Non-pigmented ciliary epithelial cell (primary cell): ENCODE data around the gene ORM2.
"Not testable (repeated sequence)": the region's sequence is repeated elsewhere in the genome, so short reads cannot be mapped to it uniquely, and the experiment has no call there.

Experiments used
- DNase-seq: peaks from one replicate; pipeline ENCODE4 v3.0.0-alpha.2; 2010; ENCODE audit warnings: low read depth

ORM2 gene

DNA sequence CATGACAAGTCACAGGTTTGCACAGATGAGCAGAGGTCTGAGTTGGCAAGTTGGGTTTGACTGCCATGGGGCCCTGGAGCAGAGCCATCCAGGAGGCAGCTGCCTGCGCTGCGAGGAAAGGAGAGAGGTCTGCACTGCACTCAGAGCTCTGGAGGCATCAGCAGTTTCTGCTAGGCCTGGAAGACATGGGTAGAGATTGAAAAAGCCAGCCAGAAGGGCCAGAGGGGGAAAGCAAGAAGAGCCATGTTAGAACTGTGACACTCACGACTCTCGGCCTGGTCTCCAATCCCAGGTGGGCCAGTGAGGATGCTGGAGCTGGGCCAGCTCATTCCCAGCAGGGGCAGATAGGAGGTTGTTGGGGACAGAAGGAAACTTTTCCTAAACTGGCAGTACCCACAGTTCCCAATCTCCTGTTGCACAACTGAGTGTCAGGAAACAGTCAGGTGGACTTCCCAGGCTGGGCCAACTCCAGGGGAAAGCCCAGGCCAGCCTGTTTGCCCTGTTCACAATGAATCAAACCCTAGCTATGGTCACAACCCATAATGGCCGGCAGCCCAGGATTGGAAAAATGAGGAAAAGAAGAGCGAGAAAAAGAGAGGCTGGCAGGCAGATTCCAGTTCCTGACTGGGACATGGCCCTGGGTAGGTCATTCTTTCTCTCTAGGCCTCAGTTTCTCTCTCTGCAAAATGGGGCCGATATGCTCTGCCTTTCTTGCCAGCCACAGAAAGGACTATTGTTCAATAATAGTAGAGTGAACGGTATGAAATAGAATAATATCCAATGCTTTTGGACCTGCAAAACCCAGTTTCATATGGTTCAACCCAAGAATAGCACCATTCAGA, 14.6 kb upstream of the ORM2 start:
- DNase-seq = no peak

DNA sequence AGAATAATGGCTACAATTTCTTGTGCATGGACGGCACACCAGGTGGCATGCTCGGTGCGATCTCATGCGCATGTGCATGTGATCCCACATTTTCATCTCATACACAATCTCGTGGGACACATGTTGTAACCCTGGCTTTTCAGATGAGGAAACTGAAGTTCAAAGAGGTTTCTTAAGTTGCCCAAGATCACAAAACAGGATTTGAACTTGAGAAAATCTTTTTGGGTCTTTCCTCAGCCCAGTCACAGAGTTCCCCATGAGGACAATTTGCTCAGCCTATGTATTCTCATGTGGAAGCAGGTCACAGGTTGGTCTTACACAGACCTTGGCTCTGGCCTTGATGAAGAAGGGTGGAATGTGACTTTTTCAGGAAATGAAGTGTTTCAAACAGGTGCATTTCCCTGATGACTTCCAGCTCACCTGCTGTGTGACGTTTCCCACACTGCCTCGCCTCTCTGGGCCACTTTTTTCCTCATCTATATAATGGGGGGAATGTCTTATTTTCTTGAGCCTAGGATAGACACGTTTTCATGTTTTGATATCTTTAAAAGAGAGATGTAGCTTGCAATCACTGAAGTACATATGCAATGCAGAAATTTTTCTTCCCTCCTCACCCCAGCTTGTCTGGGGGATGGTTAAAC, 13.8 kb upstream of the ORM2 start:
- DNase-seq = no peak

DNA sequence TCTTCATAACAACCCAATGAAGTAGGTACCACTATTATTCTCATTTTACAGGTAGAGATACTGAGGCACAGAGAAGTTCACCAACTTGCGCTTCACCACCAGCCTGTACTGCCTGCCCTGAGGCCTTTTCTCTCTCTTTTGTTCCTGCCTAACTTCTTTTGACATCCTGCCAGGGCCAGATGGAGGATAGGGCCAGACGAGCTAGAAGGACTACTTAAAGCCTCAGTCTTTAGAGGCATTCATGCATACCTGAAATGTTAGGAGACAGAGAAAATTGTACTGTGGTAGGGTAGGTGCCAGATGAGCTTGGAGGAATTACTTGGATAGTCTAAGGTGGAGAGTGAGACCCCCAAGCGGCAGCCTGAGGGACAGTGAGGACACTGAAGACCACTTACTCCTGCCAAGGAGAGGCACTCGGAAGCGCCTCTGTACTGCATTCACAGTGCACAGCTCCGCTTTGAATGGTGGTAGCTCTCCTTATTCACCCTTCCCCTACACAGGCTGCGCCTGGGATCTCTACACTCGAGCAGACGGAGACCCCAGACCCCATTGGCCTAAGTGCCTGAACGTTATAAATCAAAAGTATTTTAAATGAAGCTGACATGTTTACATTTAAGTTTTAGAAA, 13.0 kb upstream of the ORM2 start:
- DNase-seq = no peak

DNA sequence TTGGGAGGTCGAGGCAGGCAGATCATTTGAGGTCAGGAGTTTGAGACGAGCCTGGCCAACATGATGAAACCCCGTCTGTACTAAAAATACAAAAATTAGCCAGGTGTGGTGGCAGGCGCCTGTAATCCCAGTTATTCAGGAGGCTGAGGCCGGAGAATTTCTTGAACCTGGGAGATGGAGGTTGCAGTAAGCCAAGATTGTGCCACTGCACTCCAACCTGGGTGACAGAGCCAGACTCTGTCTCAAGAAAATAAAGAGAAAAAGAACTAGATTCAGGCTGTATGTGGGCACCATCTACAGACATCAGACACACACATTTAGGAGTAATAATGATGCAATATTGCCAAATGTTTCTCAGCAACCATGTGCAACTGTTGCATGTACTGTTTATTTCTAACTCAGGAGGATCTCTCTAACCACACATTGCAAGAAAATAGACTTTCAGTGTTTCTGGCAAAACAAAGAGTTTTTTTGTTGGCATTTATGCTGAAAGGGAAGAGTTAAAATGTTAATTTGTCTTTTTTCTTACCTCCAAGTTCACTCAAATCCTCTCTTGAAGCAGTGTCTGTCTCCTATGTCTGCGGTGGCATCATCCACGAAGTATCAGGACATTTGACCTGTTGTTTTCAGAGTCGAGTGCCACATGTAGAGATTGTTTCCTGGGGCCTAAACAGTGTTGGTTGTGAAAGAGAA, 11.9 kb upstream of the ORM2 start:
- no peak for DNase-seq

DNA sequence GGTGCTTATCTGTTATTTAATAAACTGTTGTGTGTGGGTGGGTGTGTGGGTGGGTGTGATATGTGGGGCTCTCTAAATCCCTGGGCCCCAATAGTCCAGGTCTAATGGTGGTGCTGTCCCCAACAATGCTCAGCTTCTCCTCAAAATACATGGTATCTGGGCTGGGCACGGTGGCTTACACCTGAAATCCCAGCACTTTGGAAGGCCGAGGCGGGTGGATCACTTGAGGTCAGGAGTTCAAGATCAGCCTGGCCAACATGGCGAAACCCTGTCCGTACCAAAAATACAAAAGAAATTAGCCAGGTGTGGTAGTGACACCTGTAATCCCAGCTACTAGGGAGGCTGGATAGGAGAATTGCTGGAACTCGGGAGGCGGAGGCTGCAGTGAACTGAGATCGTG, 11.3 kb upstream of the ORM2 start:
- no peak for DNase-seq

DNA sequence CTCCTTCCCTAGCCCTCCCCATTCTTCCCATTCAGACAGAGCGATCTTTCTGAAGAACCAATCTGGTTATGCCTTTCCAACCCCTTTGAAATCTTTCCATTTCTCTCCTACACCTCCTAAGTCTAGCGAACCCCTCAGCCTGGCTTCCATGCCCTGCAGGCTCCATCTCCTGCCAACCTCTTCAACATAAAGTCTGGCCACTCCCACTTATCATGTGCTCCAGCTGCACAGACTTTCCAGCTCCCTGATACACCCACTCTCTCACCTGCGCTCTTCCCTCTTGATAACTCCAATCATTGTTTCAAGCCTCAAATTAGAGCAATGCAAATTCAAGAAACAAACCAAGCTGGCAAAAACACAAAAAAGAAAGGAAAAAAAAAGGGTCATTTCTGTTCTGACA, 10.5 kb upstream of the ORM2 start:
- no peak for DNase-seq

DNA sequence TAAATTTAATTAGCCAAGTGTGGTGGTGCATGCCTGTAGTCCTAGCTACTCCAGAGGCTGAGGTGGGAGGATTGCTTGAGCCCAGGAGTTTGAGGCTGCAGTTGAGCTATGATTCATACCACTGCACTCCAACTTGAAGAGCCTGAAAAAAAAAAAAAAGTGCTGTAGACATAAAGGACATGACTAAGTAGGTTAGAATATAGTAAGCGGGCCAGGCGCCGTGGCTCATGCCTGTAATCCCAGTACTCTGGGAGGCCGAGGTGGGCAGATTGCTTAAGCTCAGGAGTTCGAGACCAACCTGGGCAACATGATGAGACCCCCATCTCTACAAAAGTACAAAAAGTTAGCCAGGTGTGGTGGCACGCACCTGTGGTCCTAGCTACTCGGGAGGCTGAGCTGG, 9.0 kb upstream of the ORM2 start:
- peak; percentile 42 for DNase-seq

DNA sequence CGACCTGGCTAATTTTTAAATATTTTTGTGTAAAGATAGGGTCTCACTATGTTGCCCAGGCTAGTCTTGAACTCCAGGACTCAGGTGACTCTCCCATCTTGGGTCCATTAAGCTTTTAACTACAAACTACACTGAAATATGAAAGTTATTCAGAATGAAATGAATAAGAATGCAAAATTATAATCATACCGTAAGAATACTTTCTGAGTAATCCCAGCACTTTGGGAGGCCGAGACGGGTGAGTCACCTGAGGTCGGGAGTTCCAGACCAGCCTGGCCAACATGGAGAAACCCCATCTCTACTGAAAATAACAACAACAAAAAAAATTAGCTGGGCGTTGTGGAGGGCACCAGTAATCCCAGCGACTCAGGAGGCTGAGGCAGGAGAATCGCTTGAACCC, 7.9 kb upstream of the ORM2 start:
- DNase-seq = no peak

DNA sequence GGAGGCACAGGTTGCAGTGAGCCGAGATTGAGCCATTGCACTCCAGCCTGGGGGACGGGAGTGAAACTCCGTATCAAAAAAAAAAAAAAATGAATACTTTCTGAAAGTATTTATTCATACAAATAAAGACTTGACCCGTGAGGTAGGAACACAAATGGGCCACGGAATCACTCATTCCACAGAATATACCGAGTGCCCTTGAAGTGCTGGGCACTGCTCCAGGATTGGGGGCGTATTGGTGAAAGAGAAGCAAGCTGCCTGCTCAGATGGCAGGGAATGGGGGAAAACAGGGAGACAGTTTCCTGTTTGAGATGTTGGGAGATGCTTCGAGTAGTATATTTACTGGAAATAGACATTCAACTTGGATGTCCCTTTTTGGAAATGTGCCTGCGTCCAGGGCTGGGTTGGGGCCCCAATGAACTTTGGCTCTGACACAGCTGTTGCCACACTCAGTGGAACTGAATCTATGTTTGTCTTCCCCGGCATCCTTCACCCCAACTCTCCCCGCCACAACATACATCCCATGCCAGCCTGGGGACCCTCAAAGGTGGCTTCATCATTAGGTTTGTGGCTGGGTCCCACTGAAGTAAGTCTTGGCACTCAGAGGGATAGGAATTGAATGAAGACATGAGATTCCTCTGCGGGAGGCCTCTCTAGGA, 7.4 kb upstream of the ORM2 start:
- DNase-seq = not testable (repeated sequence)

DNA sequence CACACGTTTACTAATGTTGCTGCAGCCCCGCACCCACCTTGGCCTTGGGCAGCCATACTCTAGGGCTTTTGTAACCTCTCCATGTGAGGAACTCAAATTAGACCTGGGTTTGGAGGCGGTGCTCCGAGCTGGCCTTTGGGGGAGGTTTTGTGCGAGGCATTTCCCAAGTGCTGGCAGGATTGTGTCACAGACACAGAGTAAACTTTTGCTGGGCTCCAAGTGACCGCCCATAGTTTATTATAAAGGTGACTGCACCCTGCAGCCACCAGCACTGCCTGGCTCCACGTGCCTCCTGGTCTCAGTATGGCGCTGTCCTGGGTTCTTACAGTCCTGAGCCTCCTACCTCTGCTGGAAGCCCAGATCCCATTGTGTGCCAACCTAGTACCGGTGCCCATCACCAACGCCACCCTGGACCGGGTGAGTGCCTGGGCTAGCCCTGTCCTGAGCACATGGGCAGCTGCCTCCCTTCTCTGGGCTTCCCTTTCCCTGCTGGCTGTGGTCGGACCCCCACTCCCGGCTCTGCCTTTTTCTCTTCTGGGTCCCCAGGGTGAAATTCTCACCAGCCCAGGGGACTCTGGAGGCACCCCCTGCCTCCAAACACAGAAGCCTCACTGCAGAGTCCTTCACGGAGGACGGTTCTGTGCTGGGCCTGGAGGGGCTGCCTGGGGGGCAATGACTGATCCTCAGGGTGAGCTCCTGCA, 6.7 kb upstream of the ORM2 start, which contains the start of gene ORM1:
Gene ORM1 (plus strand): TSS at position 268 of the 701 bp plus-strand sequence. CDS start 36 bp downstream, at position 304.
- not testable (repeated sequence) for DNase-seq

DNA sequence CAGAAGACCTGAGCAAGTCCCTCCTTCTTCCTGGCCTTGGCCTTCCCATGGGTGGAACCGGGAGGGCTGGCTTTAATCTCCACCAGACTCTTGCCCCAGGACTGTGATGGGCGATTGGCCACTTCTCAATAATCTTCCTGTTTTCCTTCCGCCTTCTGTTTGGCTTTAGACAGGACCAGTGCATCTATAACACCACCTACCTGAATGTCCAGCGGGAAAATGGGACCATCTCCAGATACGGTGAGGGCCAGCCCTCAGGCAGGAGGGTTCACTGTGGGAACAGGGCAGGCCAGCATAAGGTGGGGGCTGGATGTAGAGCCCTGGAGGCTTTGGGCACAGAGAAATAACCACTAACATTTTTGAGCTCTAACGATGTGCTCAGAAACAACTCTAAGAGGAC, 5.8 kb upstream of the ORM2 start:
- not testable (repeated sequence) for DNase-seq

DNA sequence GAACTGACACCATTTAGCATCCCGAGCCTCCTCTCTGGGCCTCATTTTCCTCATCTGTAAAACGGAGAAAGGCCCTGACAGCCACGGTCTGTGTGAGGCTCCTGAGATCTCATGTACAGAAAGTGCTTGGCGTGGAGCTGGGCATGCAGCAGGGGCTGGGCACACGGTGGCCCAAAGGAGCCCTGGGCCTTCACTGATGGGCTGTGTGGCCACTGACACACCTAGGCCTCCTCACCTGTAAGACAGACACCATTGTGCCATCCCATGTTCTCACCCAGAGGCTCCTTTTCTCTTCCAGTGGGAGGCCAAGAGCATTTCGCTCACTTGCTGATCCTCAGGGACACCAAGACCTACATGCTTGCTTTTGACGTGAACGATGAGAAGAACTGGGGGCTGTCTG, 5.2 kb upstream of the ORM2 start:
- DNase-seq = no peak

DNA sequence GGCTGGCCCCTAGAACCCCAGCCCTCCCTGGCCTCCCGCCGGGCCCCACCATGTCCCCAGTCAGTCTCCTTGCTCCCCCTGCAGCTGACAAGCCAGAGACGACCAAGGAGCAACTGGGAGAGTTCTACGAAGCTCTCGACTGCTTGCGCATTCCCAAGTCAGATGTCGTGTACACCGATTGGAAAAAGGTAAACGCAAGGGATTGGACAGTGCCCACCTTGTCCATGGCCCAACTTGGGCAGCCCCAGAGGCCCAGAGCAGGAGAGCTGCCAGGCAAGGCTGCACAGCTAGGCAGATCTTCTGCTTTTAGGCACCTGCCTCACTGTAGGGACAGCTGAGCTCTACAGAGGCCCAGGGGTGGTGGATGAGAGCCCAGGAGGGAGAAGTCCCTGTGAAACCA, 4.7 kb upstream of the ORM2 start:
- not testable (repeated sequence) for DNase-seq

DNA sequence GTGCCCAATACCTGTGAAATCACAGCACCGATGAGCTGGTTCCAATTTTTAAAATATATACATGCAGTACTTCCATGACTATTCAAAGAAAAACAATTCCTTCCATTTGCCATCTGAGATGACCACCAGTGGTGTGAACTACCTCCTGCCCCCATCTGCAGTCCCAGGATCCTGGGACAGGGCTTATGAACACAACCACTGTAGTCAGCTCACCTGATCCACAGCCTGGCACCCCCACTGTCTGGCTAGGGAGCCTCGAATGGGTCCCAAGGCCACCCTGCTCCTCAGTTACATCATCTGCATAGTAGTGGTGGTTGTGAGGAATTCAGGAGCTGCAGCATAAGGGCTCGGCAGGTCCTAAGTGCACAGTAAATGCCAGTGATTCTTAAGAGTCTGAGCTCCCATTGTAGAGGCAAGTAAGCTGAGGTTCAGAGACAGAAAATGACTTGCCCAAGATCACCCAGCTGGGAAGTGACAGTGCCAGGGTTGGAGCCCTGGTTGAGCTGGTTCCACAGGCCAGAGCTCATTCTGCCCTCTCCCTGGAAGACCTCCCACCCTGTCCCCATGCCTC, 3.9 kb upstream of the ORM2 start:
- DNase-seq = not testable (repeated sequence)

DNA sequence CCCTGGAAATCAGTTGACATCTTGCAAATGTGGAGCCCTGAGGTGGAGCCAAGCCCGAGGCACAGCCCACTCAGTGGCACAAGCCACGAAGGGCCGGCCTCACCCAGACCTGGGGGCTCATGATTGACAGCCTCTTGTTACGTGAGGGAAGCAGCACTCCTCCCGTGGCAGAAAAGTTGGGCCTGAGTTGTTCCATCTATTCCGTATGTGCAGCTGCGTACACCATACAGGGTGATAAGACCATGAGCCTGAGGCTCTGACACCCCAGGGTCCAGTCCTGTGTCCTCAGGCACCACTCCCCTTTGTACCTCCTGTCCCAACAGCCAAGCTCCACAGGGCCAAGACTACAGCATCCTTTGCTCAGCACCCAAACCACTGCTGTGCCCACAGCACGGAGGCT, 1.9 kb upstream of the ORM2 start:
- no peak for DNase-seq

DNA sequence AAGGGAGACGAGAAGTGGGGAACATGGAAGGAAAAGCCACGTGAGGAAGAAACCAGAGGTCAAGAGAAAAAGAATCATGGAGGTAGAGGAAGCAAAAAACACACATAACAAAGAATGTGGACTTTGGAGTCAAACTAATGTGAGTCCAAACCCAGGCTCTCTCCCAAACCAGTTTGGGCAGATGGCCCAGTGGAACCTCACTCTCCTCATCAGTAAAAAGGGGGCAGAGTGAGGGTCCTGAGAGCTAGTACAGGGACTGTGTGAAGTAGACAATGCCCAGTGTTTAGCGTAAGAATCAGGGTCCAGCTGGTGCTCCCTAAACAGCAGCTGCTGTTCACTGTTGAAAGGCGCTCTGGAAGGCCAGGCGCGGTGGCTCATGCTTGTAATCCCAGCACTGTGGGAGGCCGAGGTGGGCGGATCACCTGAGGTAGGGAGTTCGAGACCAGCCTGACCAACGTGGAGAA, 1.3 kb upstream of the ORM2 start:
- DNase-seq = not testable (repeated sequence)

DNA sequence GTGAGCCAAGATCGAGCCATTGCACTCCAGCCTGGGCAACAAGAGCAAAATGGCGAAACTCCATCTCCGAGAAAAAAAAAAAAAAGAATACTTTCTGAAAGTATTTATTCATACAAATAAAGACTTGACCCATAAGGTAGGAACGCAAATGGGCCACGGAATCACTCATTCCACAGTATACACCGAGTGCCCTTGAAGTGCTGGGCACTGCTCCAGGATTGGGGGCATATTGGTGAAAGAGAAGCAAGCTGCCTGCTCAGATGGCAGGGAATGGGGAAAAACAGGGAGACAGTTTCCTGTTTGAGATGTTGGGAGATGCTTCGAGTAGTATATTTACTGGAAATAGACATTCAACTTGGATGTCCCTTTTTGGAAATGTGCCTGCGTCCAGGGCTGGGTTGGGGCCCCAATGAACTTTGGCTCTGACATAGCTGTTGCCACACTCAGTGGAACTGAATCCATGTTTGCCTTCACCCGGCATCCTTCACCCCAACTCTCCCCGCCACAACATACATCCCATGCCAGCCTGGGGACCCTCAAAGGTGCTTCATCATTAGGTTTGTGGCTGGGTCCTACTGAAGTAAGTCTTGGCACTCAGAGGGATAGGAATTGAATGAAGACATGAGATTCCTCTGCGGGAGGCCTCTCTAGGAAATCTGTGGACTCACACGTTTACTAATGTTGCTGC, 588 bp upstream of the ORM2 start:
- not testable (repeated sequence) for DNase-seq

DNA sequence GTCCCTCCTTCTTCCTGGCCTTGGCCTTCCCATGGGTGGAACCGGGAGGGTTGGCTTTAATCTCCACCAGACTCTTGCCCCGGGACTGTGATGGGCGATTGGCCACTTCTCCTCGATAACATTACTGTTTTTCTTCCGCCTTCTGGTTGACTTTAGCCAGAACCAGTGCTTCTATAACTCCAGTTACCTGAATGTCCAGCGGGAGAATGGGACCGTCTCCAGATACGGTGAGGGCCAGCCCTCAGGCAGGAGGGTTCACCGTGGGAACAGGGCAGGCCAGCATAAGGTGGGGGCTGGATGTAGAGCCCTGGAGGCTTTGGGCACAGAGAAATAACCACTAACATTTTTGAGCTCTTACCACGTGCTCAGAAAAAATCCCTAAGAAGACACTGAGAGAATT, 967 bp downstream of the ORM2 start:
- DNase-seq = no peak

DNA sequence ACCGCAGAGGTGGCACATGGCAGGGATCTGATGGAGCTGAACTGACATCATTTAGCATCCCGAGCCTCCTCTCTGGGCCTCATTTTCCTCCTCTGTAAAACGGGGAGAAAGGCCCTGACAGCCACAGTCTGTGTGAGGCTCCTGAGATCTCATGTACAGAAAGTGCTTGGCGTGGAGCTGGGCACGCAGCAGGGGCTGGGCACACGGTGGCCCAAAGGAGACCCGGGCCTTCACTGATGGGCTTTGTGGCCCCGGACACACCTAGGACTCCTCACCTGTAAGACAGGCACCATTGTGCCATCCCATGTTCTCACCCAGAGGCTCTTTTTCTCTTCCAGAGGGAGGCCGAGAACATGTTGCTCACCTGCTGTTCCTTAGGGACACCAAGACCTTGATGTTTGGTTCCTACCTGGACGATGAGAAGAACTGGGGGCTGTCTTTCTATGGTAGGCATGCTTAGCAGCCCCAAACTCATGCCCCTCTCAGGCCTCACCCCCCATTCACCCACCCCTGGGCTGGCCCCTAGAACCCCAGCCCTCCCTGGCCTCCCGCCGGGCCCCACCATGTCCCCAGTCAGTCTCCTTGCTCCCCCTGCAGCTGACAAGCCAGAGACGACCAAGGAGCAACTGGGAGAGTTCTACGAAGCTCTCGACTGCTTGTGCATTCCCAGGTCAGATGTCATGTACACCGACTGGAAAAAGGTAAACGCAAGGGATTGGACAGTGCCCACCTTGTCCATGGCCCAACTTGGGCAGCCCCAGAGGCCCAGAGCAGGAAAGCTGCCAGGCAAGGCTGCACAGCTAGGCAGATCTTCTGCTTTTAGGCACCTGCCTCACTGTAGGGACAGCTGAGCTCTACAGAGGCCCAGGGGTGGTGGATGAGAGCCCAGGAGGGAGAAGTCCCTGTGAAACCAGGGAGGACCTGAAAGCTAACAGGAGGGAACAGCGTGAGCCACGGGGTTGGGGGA, 1.8 kb downstream of the ORM2 start:
- DNase-seq = not testable (repeated sequence)
